Germinal center (tissue), 1 donor: ENCODE measurements around the gene TNFAIP8L1.
"Not testable (repeated sequence)": the region's sequence is repeated elsewhere in the genome, so short reads cannot be mapped to it uniquely, and the experiment has no call there.

ENCODE experiments used
- DNase-seq: peaks from one replicate; pipeline ENCODE4 v3.0.0; 2012; ENCODE audit warnings: mixed read lengths, low spot score

TNFAIP8L1 gene

GRCh38 chr19:4678881-4679790, 39.8 kb downstream of the TNFAIP8L1 start:
- DNase-seq: no peak

DNA sequence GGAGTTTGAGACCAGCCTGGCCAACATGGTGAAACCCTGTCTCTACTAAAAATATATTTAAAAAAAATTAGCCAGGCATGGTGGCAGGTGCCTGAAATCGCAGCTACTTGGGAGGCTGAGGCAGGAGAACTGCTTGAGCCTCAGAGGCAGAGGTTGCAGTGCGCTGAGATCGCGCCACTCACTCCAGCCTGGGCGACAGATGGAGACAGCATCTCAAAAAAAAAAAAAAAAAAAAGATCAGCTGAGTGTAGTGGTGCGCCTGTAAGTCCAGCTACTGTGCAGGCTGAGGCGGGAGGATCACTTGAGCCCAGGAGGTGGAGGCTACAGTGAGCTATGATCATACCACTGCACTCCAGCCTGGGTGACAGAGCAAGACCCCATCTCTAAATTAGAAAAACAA, 40.7 kb downstream of the TNFAIP8L1 start:
- not testable (repeated sequence) for DNase-seq

DNA sequence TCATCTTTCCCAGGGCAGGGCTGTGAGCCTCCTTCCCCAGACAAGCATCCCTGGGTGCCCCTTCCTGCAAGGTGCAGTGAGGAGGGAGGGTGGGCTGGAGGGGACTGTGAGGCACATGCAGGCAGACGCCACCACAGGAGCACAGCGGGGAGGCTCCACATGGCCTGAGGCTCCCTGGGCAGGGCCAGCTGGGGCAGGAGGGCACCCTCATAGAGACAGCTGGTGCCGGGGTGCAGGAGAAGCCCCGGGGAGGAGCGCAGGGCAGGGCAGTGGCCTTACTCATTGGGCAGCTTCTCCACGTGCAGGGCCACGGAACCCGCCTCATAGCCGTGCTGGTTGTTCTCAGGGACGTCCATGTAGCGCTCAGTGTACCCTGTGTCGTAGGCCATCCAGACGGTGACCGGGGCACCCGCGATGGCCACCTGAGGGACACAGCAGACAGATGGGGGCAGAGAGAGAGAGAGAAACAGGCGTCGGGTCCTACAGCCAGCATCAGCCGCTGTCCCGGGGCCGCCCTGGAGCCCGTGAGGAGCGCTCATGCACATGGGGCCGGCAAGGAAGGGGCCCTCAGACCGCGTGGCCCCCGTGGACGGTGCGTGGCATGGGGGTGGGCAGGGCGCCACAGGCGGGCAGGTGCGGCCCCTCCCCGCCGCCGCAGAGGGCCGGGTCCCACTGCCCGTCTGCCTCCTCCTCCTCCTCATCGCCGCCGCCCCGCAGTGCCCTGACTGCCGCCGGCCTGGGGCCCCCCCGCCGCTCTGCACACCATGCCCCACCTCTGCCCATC, 43.3 kb downstream of the TNFAIP8L1 start:
- no peak for DNase-seq

- no peak for DNase-seq
Observed at GRCh38 chr19:4684312-4685095, 45.2 kb downstream of the TNFAIP8L1 start.

DNA sequence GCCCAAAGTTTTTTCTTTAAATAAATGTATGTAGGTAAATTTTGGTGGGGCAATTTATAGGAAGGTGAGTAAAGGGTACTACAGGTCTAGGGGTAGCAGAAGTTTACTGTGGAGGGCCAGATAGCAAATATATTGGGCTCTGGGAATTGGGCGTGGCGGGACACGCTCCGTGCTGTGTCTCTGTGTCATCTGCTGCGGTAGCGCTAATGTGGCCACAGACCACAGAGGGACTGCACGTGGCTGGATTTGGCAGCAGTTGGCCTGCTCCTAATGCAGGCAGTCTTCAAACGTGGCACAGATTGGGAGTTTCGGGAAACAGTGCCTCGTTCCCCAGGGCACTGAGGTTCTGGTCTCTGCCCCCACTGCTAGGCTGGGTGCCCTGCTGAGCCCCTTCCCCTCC, 47.4 kb downstream of the TNFAIP8L1 start:
- no peak for DNase-seq

GRCh38 chr19:4687396-4687795, 48.1 kb downstream of the TNFAIP8L1 start:
- DNase-seq: no peak

- DNase-seq: no peak
Observed at GRCh38 chr19:4688587-4688986, 49.3 kb downstream of the TNFAIP8L1 start.

DNA sequence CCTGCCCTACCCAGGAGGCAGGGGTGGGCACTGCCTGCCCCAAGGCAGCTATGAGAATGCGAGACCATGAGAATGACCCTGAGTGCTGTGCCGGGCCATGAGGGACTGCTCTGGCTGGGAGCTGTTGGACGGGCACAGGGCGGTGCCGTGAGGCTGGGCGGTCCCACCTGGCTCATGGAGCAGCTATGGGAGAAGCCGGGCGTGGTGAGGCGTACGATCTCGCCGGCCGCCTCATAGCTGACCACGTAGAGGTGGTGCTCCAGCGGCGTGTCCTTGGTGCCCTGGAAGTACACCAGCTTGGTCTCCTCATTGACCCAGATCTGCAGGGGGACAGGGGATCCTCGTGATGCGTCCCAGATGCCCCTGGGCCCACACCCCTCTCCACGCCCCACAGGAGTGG, 50.1 kb downstream of the TNFAIP8L1 start:
- no peak for DNase-seq

DNA sequence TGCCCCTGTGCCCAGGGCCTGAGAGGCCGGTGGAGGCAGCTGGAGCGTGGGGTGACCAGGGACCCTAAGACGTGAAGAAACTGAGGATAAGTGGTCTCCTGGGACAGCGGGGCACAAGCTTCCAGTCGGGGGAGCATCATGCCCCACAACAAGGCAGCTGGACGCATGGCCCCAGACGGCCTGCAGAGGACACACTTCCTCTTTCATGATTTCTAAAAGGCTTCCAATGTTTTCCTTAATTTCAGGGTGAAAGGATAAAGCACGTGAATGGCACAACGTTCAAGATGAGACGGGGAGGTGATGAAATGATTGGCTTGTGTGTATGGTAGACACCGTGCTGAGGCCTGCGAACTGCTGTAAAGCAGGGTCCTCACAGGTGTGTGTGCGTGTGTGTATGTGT, 51.0 kb downstream of the TNFAIP8L1 start:
- DNase-seq: no peak

GRCh38 chr19:4691373-4691772, 52.1 kb downstream of the TNFAIP8L1 start:
- no peak for DNase-seq

DNA sequence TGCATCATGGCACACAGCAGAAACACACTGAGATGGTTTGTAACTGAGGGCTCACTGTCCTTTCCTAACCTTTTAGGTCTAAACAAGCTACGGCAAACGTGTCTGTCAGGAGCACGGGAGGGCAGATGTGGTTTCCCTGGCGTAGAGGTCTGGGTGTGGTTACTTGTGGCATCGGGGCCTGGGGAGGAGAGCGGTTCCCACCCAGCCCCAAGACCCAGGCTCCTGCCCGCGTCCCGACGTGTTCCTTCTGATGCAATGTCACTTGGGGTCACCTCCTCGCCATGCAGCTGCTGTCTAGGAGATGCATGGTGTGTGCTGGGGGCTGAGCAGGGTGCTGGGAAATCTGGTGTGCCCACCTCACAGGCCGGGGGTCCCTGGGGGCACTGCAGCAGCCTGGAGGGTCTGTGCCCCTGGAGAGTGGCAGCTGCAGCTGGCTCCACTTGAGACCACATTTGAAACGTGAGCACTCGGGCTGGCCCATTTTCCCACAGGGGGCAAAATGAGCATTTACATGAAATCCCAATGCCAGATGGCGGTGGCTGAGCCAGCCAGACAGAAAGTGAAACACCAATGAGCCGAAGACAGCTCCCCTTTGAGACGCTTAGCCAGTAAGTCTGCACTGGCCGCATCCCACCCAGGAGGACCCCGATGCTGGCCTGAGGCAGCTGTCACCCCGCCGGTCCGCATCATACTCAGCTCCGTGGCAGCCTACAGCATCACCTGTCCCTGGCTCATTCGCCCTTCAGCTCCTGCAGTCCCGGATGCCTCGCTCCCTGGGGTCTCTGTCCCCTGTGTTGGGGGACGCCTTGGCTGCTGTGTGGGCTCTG, 53.1 kb downstream of the TNFAIP8L1 start:
- no peak for DNase-seq

GRCh38 chr19:4693078-4693350, 53.7 kb downstream of the TNFAIP8L1 start:
- DNase-seq: no peak

GRCh38 chr19:4693471-4694121, 54.3 kb downstream of the TNFAIP8L1 start:
- no peak for DNase-seq

DNA sequence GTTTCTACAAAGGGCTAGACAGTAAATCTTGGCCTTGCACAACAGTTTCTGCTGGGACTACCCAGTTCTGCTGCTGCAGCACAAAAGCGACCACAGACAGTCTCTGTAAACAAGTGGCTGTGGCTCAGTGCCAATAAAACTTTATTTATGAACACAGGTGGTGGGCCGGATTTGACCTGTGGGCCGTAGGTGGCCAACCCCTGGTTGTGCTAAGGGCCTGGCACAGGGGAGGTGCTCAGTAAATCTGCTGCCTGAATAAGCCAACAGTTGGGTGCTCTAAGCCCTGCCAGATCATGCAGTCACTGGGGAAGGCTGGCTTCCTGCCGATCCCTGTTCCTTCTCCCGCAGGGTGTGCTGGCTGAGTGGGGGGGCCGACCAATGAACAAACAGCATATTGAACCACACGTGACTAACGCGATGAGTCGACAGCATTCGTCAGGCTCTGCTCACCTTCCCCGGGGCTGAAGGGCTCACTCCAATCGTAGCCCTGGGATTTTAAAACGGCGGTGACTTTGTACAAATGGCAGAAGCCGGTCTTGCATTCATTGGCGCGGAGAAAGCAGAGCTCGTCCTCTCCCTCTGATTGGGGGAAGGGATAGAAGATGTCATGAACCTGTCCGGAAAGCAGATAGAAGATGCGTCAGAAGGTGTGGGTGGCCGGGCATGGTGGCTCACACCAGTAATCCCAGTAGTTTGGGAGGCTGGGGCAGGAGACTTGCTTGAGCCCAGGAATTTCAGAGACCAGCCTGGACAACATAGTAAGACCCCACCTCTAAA, 55.1 kb downstream of the TNFAIP8L1 start:
- DNase-seq: no peak

GRCh38 chr19:4695224-4695731, 56.0 kb downstream of the TNFAIP8L1 start:
- no peak for DNase-seq

DNA sequence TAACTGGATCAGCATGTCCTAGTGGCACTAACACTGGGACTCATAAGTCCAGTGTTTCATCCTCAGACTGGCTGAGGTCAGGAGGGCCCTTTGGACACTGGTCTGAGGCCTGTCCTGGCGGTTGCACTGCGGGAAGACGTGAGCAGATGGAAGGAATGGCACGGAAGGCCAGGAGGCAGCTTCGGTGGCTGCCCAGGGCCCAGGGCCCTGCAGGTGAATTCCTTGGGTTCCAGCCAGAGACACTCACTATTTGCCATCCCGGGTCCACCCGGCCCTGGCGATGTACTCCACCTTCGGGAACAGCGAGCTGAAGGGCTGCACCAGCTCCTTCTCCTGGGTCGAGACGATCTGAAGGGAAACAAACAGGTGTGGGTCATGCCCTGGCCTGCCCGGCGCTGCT, 58.0 kb downstream of the TNFAIP8L1 start:
- no peak for DNase-seq

GRCh38 chr19:4699826-4700692, 60.7 kb downstream of the TNFAIP8L1 start:
- no peak for DNase-seq

DNA sequence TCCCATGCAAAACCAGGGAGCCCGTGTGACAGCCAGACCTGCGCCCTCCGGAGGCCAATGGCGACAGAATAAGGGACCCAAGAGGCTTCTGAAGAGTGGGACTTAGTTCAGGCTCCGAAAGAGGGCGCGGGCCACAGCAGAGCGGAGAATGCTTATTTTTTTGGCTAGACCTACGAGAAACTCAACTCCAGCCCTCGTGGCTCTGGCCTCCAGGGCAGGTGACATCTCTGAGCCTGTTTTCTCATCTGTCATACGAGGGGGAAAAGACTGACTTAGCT, 61.3 kb downstream of the TNFAIP8L1 start:
- DNase-seq: no peak

- no peak for DNase-seq
Observed at GRCh38 chr19:4701557-4701956, 62.2 kb downstream of the TNFAIP8L1 start.
